GM12873 (cell line): ENCODE measurements around the gene IGFLR1.

Experiments
- CTCF ChIP-seq: IDR thresholded peaks from 2 replicates; pipeline ENCODE4 v1.5.1; 2012; ENCODE audit warnings: low read depth, mild to moderate bottlenecking, moderate library complexity, low read length, control low read depth; ENCODE audit not compliant: insufficient read depth; ENCODE audit errors: missing control alignments

The IGFLR1 gene

GRCh38 chr19:35704218-35704617 is 38.0 kb downstream of the IGFLR1 start, which contains the start of gene ZBTB32:
Gene ZBTB32 (plus strand): TSS chr19:35704558. CDS start chr19:35714627, 10,069 bp downstream.
- TF ChIP-seq CTCF: no peak

GRCh38 chr19:35703343-35703742 is 38.9 kb downstream of the IGFLR1 start:
- no peak for TF ChIP-seq CTCF

GRCh38 chr19:35702223-35703012 is 39.8 kb downstream of the IGFLR1 start:
- TF ChIP-seq CTCF: no peak

- no peak for TF ChIP-seq CTCF
These were observed 45.4 kb downstream of the IGFLR1 start for GRCh38 chr19:35696835-35697234.

- no peak for TF ChIP-seq CTCF
These were observed 46.3 kb downstream of the IGFLR1 start for GRCh38 chr19:35695895-35696422.

- peak; percentile 99 for TF ChIP-seq CTCF
These were observed 48.2 kb downstream of the IGFLR1 start for GRCh38 chr19:35693835-35694599.

GRCh38 chr19:35693422-35693821 is 48.8 kb downstream of the IGFLR1 start:
- TF ChIP-seq CTCF: no peak
